Measurements from ENCODE around the gene PIGS.
A peak's percentile ranks its signal among the peaks of the same experiment; 100 is the strongest.

Gene PIGS

DNA sequence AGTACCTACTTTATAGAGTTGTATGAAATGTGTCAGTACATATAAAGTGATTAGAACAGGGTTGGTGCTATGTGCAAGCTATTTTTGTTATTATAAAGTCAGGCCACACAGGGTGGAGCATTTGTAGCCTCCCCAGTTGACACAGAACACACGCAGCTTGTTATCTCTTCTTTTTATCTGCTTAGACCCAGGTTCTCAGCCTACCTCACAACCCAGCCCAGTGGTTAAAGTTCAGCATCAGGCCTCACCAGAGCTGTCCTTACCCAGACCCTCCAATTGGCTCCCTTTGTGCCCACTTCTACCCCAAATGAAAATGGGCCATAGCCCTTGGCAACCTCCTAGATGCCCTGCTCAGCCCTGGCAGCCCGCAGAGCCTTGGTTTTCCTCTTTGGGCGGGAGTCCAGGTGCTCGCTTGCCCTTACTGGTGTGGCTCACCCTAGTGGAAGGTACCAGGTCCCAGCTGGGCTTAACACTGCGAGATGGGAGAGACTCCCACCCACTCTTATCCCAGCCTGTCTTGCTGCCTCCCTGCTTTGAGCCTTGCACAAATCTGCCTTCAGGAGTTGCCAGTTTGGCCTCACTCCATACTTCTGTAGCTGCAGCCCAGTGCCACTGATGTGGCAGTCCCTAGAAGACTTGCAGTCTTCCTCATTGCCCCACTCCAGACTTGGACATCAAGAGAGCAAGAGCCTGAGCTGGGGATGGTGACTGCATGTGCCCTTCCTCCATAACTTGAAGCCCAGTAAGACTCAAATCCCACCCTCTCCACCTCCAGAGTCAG lies 1.1 kb upstream of the PIGS start:
- H3K36me3 ChIP-seq (ENCODE audit: low read depth), result peaks cover 32% of the 10 kb centered on the region
- H3K27me3 ChIP-seq (ENCODE audit: insufficient read depth, poor library complexity, severe bottlenecking), result no peaks in the 10 kb centered on the region
- TF ChIP-seq, protein P1, sequence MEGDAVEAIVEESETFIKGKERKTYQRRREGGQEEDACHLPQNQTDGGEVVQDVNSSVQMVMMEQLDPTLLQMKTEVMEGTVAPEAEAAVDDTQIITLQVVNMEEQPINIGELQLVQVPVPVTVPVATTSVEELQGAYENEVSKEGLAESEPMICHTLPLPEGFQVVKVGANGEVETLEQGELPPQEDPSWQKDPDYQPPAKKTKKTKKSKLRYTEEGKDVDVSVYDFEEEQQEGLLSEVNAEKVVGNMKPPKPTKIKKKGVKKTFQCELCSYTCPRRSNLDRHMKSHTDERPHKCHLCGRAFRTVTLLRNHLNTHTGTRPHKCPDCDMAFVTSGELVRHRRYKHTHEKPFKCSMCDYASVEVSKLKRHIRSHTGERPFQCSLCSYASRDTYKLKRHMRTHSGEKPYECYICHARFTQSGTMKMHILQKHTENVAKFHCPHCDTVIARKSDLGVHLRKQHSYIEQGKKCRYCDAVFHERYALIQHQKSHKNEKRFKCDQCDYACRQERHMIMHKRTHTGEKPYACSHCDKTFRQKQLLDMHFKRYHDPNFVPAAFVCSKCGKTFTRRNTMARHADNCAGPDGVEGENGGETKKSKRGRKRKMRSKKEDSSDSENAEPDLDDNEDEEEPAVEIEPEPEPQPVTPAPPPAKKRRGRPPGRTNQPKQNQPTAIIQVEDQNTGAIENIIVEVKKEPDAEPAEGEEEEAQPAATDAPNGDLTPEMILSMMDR (IDR thresholded peaks at IDR 0.05; ENCODE audit: poor library complexity, severe bottlenecking), result no peak
- peak overlapping the region; percentile 95 for H3K4me3 ChIP-seq (ENCODE audit: severe bottlenecking)
- peaks cover 11% of the 10 kb centered on the region for H3K4me1 ChIP-seq (ENCODE audit: insufficient read depth, poor library complexity, severe bottlenecking)
- H3K9me3 ChIP-seq (ENCODE audit: severe bottlenecking), result no peaks in the 10 kb centered on the region
- H3K27ac ChIP-seq (ENCODE audit: poor library complexity, severe bottlenecking), result no peak overlapping the region
- ATAC-seq (ENCODE audit: low read depth) (no peak), DNase-seq (ENCODE audit: low spot score) (no peak)

- Histone ChIP-seq H3K4me1 (ENCODE audit: insufficient read depth, poor library complexity, severe bottlenecking) (peaks cover 8% of the 10 kb centered on the region), H3K27ac (ENCODE audit: poor library complexity, severe bottlenecking) (peak overlapping the region; percentile 37), H3K4me3 (ENCODE audit: severe bottlenecking) (peak overlapping the region; percentile 95), H3K27me3 (ENCODE audit: insufficient read depth, poor library complexity, severe bottlenecking) (no peaks in the 10 kb centered on the region), H3K9me3 (ENCODE audit: severe bottlenecking) (no peaks in the 10 kb centered on the region), H3K36me3 (ENCODE audit: low read depth) (peaks cover 31% of the 10 kb centered on the region)
- ATAC-seq (ENCODE audit: low read depth), result peak; percentile 13
- TF ChIP-seq, protein P1 (IDR thresholded peaks at IDR 0.05; ENCODE audit: poor library complexity, severe bottlenecking), result no peak
- DNase-seq (ENCODE audit: low spot score), result no peak
Observed at GRCh38 chr17:28570716-28571360, 486 bp downstream of the PIGS start.

DNA sequence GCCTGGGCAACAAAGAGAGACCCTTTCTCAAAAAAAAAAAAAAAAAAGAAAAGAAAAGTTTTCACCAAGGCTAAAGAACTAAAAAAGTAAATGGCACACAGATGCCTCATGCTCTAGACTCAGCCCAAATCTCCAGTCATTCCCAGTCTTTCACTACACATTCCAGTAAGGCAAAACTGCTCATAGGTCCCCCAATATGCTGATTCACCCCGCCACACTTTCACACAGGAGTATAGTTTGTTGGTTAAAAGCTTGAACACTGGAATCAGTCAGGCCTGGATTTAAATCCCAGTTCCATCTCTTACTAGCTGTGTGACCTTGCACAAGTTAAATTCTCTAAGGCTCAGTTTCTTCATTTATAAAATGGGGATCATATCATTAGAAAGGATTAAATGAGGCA lies 1.9 kb downstream of the PIGS start:
- Histone ChIP-seq H3K9me3 (ENCODE audit: severe bottlenecking) (no peaks in the 10 kb centered on the region), H3K36me3 (ENCODE audit: low read depth) (peaks cover 24% of the 10 kb centered on the region), H3K4me1 (ENCODE audit: insufficient read depth, poor library complexity, severe bottlenecking) (peaks cover 8% of the 10 kb centered on the region), H3K27me3 (ENCODE audit: insufficient read depth, poor library complexity, severe bottlenecking) (no peaks in the 10 kb centered on the region), H3K4me3 (ENCODE audit: severe bottlenecking) (no peak overlapping the region), H3K27ac (ENCODE audit: poor library complexity, severe bottlenecking) (no peak overlapping the region)
- DNase-seq (ENCODE audit: low spot score), result no peak
- TF ChIP-seq, protein P1 (IDR thresholded peaks at IDR 0.05; ENCODE audit: poor library complexity, severe bottlenecking), result no peak
- no peak for ATAC-seq (ENCODE audit: low read depth)

DNA sequence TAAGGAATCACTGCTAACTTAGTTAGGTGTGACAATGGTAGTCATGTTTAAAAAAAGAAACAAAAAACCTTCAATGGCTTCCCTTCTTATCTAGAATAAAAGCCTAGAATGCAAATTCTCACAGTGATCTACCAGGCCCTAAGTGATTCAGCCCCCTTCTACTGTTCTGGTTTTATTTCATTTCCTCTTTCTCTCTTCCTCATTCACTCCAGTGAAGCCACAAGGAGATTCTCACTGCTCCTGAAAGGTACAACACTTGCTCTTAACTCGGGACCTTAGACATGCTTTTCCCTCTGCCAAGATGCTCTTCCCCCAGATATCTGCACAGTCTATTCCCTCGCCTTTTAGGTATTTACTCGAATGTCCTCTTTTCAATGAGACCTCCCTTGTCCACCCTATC lies 3.7 kb downstream of the PIGS start:
- peaks cover 8% of the 10 kb centered on the region for H3K4me1 ChIP-seq (ENCODE audit: insufficient read depth, poor library complexity, severe bottlenecking)
- TF ChIP-seq, protein P1 (IDR thresholded peaks at IDR 0.05; ENCODE audit: poor library complexity, severe bottlenecking), result no peak
- peaks cover 32% of the 10 kb centered on the region for H3K36me3 ChIP-seq (ENCODE audit: low read depth)
- ATAC-seq (ENCODE audit: low read depth), result no peak
- no peak for DNase-seq (ENCODE audit: low spot score)
- no peaks in the 10 kb centered on the region for H3K27me3 ChIP-seq (ENCODE audit: insufficient read depth, poor library complexity, severe bottlenecking)
- no peak overlapping the region for H3K4me3 ChIP-seq (ENCODE audit: severe bottlenecking)
- no peaks in the 10 kb centered on the region for H3K9me3 ChIP-seq (ENCODE audit: severe bottlenecking)
- H3K27ac ChIP-seq (ENCODE audit: poor library complexity, severe bottlenecking), result no peak overlapping the region

GRCh38 chr17:28563475-28563874 lies 7.8 kb downstream of the PIGS start:
- peak; percentile 17; the same call in 1 of the 3 replicates for ATAC-seq (ENCODE audit: low read depth)
- Histone ChIP-seq H3K4me3 (ENCODE audit: severe bottlenecking) (no peak overlapping the region), H3K27me3 (ENCODE audit: insufficient read depth, poor library complexity, severe bottlenecking) (no peaks in the 10 kb centered on the region), H3K4me1 (ENCODE audit: insufficient read depth, poor library complexity, severe bottlenecking) (no peaks in the 10 kb centered on the region), H3K9me3 (ENCODE audit: severe bottlenecking) (no peaks in the 10 kb centered on the region), H3K36me3 (ENCODE audit: low read depth) (peaks cover 53% of the 10 kb centered on the region), H3K27ac (ENCODE audit: poor library complexity, severe bottlenecking) (no peak overlapping the region)
- no peak for DNase-seq (ENCODE audit: low spot score)
- TF ChIP-seq, protein P1 (IDR thresholded peaks at IDR 0.05; ENCODE audit: poor library complexity, severe bottlenecking), result no peak
